Measurements from ENCODE around the gene EVC2.

DNA sequence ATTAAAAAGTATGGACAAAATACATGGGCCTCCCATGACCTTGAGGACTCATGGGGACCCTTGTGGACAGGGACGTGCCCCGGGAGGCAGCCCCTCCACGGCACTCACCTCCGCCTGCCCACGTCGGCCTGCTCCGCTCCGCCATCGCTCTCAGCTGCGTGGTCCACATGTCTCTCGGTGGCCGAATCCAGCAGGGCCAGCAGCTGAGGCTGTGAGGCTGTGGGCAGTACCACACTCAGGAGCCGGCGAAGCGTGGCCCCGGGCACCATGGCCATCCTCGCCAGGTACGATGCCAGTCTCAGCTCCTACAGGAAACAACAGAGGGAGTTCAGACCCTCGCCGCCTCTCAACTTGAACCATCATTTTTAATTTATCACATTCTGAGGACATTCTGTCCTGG is 140.0 kb downstream of the EVC2 start:
- TF ChIP-seq, protein P1, sequence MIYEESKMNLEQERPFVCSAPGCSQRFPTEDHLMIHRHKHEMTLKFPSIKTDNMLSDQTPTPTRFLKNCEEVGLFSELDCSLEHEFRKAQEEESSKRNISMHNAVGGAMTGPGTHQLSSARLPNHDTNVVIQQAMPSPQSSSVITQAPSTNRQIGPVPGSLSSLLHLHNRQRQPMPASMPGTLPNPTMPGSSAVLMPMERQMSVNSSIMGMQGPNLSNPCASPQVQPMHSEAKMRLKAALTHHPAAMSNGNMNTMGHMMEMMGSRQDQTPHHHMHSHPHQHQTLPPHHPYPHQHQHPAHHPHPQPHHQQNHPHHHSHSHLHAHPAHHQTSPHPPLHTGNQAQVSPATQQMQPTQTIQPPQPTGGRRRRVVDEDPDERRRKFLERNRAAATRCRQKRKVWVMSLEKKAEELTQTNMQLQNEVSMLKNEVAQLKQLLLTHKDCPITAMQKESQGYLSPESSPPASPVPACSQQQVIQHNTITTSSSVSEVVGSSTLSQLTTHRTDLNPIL (CRISPR knock-in tag; IDR thresholded peaks at IDR 0.05; ENCODE audit: low read depth), result no peak
- TF ChIP-seq, protein P2, sequence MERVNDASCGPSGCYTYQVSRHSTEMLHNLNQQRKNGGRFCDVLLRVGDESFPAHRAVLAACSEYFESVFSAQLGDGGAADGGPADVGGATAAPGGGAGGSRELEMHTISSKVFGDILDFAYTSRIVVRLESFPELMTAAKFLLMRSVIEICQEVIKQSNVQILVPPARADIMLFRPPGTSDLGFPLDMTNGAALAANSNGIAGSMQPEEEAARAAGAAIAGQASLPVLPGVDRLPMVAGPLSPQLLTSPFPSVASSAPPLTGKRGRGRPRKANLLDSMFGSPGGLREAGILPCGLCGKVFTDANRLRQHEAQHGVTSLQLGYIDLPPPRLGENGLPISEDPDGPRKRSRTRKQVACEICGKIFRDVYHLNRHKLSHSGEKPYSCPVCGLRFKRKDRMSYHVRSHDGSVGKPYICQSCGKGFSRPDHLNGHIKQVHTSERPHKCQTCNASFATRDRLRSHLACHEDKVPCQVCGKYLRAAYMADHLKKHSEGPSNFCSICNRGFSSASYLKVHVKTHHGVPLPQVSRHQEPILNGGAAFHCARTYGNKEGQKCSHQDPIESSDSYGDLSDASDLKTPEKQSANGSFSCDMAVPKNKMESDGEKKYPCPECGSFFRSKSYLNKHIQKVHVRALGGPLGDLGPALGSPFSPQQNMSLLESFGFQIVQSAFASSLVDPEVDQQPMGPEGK (CRISPR knock-in tag; IDR thresholded peaks at IDR 0.05; ENCODE audit: borderline replicate concordance), result no peak
- TF ChIP-seq SNAI2 (CRISPR knock-in tag; IDR thresholded peaks at IDR 0.05) (no peak), PPARA (CRISPR knock-in tag; IDR thresholded peaks at IDR 0.05; ENCODE audit: borderline replicate concordance) (no peak), RARB (CRISPR knock-in tag; IDR thresholded peaks at IDR 0.05) (no peak), ZFP3 (CRISPR knock-in tag; IDR thresholded peaks at IDR 0.05) (no peak)
- TF ChIP-seq, protein P3, sequence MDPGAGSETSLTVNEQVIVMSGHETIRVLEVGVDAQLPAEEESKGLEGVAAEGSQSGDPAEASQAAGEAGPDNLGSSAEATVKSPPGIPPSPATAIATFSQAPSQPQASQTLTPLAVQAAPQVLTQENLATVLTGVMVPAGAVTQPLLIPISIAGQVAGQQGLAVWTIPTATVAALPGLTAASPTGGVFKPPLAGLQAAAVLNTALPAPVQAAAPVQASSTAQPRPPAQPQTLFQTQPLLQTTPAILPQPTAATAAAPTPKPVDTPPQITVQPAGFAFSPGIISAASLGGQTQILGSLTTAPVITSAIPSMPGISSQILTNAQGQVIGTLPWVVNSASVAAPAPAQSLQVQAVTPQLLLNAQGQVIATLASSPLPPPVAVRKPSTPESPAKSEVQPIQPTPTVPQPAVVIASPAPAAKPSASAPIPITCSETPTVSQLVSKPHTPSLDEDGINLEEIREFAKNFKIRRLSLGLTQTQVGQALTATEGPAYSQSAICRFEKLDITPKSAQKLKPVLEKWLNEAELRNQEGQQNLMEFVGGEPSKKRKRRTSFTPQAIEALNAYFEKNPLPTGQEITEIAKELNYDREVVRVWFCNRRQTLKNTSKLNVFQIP (CRISPR knock-in tag; IDR thresholded peaks at IDR 0.05; ENCODE audit: borderline replicate concordance, low read depth), result no peak

Data from SK-N-SH treated with all-trans-retinoic acid at 6 μM for 48 hours (cell line).